NCI-H1105 treated with DMSO at 0.1 percent for 48 hours (cell line): Measurements from ENCODE around the gene HES4.

Experiments used
- DNase-seq: peaks from one replicate; lab custom pipeline; 2025; lab: John Stamatoyannopoulos, UW

HES4 gene

GRCh38 chr1:999725-1000356, at the start of gene HES4:
HES4 (minus strand) TSS chr1:1000097; CDS start chr1:999973, 124 bp downstream.
- DNase-seq, result peak; percentile 82

- no peak for DNase-seq
These were observed 48.9 kb upstream of the HES4 start for GRCh38 chr1:1048765-1049164.

- DNase-seq, result no peak
These were observed 48.1 kb upstream of the HES4 start for GRCh38 chr1:1047963-1048362.

GRCh38 chr1:1047407-1047806, 47.5 kb upstream of the HES4 start:
- no peak for DNase-seq

GRCh38 chr1:1046767-1047166, 46.9 kb upstream of the HES4 start:
- DNase-seq, result no peak

- no peak for DNase-seq
These were observed 46.3 kb upstream of the HES4 start for GRCh38 chr1:1046243-1046642.

- DNase-seq, result no peak
These were observed 45.2 kb upstream of the HES4 start for GRCh38 chr1:1045129-1045528.

GRCh38 chr1:1044455-1045078, 44.7 kb upstream of the HES4 start:
- no peak for DNase-seq

- DNase-seq, result no peak
These were observed 44.0 kb upstream of the HES4 start for GRCh38 chr1:1043921-1044320.

- no peak for DNase-seq
These were observed 43.5 kb upstream of the HES4 start for GRCh38 chr1:1043411-1043810.

- DNase-seq, result no peak
These were observed 42.9 kb upstream of the HES4 start for GRCh38 chr1:1042835-1043234.

GRCh38 chr1:1041873-1042272, 42.0 kb upstream of the HES4 start:
- DNase-seq, result no peak

- DNase-seq, result no peak
These were observed 41.2 kb upstream of the HES4 start for GRCh38 chr1:1041092-1041523.

- peak; percentile 54 for DNase-seq
These were observed 40.4 kb upstream of the HES4 start for GRCh38 chr1:1040004-1040991.

- no peak for DNase-seq
These were observed 39.4 kb upstream of the HES4 start for GRCh38 chr1:1039145-1039910.

- no peak for DNase-seq
These were observed 38.8 kb upstream of the HES4 start for GRCh38 chr1:1038694-1039093.

GRCh38 chr1:1037366-1038327, 37.8 kb upstream of the HES4 start:
- no peak for DNase-seq

GRCh38 chr1:1035291-1035943, 35.5 kb upstream of the HES4 start:
- DNase-seq, result no peak

- no peak for DNase-seq
These were observed 34.5 kb upstream of the HES4 start for GRCh38 chr1:1034439-1034781.

- DNase-seq, result peak; percentile 17
These were observed 34.0 kb upstream of the HES4 start for GRCh38 chr1:1033731-1034438.
